GM21786 (cell line): ENCODE results near the gene DNAJC8.

Experiments
- ATAC-seq: cut with Tn5 transposase; IDR thresholded peaks from one replicate; pipeline ENCODE4 v1.9.1; 2021; ENCODE audit not compliant: unreplicated experiment

Gene DNAJC8

GRCh38 chr1:28249866-28250295, 17.1 kb upstream of the DNAJC8 start:
- no peak for ATAC-seq

GRCh38 chr1:28249013-28249865, 16.4 kb upstream of the DNAJC8 start:
- no peak for ATAC-seq

DNA sequence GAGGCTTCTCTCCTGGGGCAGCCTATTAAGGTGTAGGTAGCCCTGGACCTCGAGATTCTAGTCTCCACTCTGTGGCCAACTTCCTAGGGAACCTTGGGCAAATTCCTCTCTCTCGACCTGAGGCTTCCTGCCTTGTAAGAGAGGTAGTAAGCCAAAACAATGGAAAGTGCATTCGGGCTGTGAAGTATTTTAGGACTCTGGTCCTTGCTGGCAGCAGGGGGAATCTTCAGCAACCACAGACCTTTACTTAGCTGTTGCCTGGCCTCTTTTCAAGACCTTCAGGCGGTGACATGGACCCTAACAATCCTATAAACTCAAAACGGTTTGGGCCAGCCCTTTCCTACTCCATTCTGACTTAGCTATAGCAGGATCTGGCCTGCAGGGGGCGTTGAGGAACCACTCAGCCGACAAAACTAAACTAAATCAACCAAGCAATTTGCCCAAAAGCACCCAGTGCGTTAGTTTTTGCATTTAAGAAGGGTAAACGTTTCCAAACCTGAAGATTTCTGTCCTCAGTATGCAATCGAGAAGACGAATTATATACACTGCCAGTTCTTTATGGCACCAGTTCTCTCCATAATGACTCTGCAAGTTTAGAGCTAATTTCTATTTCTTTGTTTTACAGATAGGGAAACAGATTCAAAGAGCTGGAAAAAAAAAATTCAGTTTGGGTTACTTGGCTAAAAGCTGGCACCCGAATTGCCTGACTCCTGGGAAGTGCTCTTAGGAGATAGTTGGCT, 15.6 kb upstream of the DNAJC8 start:
- no peak for ATAC-seq

- no peak for ATAC-seq
Measured at GRCh38 chr1:28247612-28248272, 14.9 kb upstream of the DNAJC8 start.

GRCh38 chr1:28246427-28246832, 13.6 kb upstream of the DNAJC8 start:
- ATAC-seq: no peak

- no peak for ATAC-seq
Measured at GRCh38 chr1:28244549-28245251, 11.9 kb upstream of the DNAJC8 start.

DNA sequence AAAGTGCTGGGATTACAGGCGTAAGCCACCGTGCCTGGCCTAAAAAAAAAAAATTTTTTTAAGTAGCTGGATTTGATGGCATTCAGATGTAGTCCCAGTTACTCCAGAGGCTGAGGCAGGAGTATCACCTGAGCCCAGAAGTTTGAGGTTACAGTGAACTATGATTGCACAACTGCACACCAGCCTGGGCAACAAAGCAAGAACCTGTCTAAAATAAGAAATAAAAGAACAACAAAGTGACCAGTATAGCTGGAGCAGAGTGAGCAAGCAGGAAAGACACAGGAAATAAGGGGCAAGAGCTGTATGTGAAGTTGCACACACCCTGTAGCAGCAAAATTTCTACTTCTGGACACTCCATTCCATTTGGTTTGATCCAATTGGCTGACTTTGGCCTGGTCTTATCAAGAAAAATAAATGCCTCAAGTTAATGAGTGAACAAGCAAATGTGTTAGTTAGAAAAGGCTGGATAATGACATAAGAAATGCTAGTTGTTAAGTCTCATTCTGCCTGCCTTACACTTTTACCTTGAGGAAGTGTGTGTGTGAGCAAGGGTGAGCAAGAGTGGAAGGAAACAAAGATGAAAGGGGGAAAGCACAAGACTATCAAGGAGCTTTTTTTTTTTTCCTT, 11.0 kb upstream of the DNAJC8 start:
- ATAC-seq: no peak

DNA sequence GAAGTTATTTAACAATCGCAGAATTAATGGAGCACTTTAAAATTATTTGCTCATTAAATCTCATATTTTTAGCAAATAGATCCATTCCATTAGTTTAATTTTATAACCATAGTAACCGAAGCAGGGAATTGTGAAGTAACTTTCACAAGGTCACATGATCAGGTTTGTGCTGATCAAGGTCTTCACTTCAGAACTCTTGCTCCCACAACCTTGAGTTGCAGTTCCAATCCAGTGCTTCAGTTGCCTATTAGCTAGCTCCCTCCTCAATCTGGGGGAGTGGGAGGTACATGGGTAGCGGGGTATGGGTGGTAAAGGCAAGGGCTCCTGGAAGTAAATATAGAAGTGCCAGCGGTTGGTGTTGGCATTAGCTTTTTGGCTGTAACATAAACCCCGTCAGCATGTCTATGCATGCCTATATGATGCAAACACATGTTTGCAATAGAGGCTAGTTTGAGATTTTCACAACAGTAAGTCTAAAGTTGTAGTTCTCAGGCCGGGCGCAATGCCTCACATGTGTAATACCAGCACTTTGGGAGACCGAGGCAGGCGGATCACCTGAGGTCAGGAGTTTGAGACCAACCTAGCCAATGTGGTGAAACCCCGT, 8.9 kb upstream of the DNAJC8 start:
- ATAC-seq: no peak

GRCh38 chr1:28240024-28240423, 7.2 kb upstream of the DNAJC8 start:
- no peak for ATAC-seq

- no peak for ATAC-seq
Measured at GRCh38 chr1:28239004-28239403, 6.2 kb upstream of the DNAJC8 start.

DNA sequence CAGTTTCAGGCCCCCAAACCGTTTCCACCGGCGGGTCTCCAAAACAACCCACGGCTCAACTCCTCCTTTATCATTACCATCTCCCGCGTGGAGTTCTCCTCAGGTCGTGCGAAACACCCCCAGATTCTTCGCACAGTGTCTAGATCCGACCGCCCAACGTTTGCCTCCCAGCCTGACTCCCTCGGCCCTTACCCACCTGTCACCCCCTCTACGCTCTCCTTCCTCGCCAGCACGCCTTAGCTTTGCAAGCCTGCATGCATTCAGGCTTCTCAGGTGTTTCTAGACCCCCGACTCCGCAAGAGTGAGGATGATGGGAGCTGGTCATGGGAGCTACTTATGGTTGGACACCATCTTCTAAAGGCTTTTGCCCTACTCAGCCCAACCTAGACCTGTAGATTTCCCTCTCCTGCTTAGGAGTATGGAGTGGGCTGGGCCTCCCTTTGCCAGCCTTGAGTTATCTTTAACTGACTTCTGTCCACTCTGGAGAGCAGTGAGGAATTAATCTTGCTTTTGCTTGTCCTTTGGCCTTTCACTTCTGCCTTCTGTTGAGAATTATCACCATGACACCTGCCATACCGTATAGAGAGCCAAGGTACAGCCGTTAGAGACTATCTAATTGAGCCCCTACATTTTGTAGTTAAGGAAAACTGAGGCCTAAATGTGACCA, 4.0 kb upstream of the DNAJC8 start:
- no peak for ATAC-seq

DNA sequence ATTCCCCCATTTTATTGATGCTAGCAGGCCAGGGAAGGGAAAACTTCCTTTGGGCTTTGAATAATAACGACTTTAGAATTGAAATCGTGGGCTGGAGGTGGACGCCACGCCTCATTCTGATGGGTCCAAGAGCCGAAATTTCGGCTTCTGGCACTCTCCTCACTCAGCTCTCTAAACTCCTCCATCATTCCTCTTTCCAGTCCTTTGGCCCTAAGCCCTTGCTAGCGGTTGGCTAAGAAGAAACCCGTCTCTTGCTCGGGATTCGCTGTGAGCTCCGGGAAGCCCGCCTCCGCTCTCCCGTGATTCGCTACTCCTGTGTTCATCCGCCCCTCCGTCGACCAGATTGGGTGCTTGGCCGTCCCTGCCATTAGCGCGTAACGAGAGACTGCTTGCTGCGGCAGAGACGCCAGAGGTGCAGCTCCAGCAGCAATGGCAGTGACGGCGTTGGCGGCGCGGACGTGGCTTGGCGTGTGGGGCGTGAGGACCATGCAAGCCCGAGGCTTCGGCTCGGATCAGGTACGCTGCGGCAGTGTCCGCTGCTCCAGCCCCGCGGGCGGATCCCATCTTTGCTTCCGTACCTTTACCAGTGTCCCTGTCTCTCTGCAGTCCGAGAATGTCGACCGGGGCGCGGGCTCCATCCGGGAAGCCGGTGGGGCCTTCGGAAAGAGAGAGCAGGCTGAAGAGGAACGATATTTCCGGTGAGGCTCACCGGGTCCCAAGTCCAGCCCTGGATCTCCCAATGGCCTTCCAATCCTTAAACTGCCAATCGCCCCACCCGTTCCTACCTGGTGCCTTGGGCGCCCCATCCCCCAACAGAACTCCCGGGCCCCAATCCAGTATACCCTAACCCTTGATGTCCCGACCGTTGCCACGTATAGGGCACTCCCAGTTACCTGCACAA, 3.2 kb upstream of the DNAJC8 start, which contains the start of gene ATP5IF1:
Gene ATP5IF1 (plus strand): TSS at position 370 of the 901 bp plus-strand sequence. CDS start 60 bp downstream, at position 430.
- ATAC-seq: peak; percentile 86

DNA sequence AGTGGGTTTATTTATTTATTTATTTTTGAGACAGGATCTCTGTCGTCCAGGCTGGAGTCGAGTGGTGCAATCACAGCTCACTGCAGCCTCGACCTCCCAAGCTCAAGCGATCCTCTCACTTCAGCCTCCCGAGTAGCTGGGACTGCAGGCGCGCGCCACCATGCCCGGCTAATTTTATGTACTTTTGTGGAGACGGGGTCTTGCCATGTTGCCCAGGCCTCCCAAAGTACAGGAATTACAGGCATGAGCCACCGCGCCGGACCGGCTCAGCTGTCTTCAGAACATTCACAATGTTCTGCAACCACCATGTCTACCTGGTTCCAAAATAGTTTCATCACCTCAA, 406 bp upstream of the DNAJC8 start:
- no peak for ATAC-seq

- ATAC-seq: no peak
Measured at GRCh38 chr1:28229996-28230395, 2.8 kb downstream of the DNAJC8 start.

DNA sequence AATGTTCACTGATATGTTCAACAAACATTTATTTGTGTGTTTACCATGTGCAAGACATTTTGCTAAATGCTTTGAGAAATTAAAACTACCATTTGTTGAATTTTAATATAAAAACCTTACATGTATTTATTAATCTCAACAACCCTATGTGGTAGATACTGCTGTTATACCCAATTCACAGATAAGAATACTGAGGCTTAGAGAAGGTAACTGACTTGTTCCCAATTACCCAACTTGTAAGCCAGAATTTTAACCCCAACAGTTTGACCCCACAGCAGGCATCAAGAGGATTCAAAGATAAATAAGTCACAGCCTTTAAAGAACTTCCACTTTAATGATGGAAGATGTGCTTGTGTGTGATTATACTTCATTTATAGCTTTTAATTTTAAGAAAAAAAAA, 3.7 kb downstream of the DNAJC8 start:
- ATAC-seq: no peak

GRCh38 chr1:28213315-28213714, 19.5 kb downstream of the DNAJC8 start:
- ATAC-seq: no peak

GRCh38 chr1:28209700-28210099, 23.1 kb downstream of the DNAJC8 start:
- ATAC-seq: no peak

- ATAC-seq: no peak
Measured at GRCh38 chr1:28208818-28209441, 23.9 kb downstream of the DNAJC8 start.
